Suprapubic skin (tissue), 4 donors: ENCODE results near the gene RPH3AL. TPM values are rescaled to one million over a fixed set of nuclear protein-coding genes. Genes with fewer than 3 reads are reported as not detected.
A peak's percentile ranks its signal among the peaks of the same experiment; 100 is the strongest.

ENCODE experiments used
- DNase-seq, 2 donors: peaks; one replicate each; pipeline ENCODE4 v3.0.0-alpha.2; 2019; ENCODE audit warnings: low spot score in 2 of 2
- H3K27ac ChIP-seq: fragments of 200-600 bp; sonication (generic); one replicate; pipeline ENCODE4 v1.5.1; 2019
- H3K27me3 ChIP-seq: fragments of 200-600 bp; sonication (generic); one replicate; pipeline ENCODE4 v1.5.1; 2019
- H3K36me3 ChIP-seq: fragments of 200-600 bp; sonication (generic); one replicate; pipeline ENCODE4 v1.5.1; 2019
- H3K4me1 ChIP-seq: fragments of 200-600 bp; sonication (generic); one replicate; pipeline ENCODE4 v1.5.1; 2019
- H3K4me3 ChIP-seq: fragments of 200-600 bp; sonication (generic); one replicate; pipeline ENCODE4 v1.5.1; 2019; ENCODE audit warnings: mild to moderate bottlenecking
- H3K9me3 ChIP-seq: fragments of 200-600 bp; sonication (generic); one replicate; pipeline ENCODE4 v1.5.1; 2019
- EP300 ChIP-seq: sonication (generic); formaldehyde crosslinking; IDR thresholded peaks from one replicate; pipeline ENCODE4 v1.6.1; 2017; ENCODE audit warnings: antibody characterized with exemption
- POLR2A ChIP-seq, 2 donors: fragments of 450-650 bp; IDR thresholded peaks; one replicate each; pipeline ENCODE4 v1.6.1; 2017; ENCODE audit warnings: antibody characterized with exemption in 2 of 2, mild to moderate bottlenecking in 2 of 2, moderate library complexity in 2 of 2
- POLR2AphosphoS5 ChIP-seq, 3 donors: sonication (generic); formaldehyde crosslinking; IDR thresholded peaks; one replicate each; pipeline ENCODE4 v1.6.1; 2017; ENCODE audit warnings: antibody characterized with exemption in 3 of 3
- WGBS: methylation state at CpG from one replicate; pipeline ENCODE4 v1.1.5; 2018; 5-methylcytosine and 5-hydroxymethylcytosine counted together
- total RNA-seq, 4 donors: library from RNA; depleted of rRNA; stranded (reverse); fragments of >200 nt; gene quantifications; one replicate each; pipeline ENCODE4 v1.1.0, GENCODE V29; 2016
- TF ChIP-seq, protein P1 (sequence below), 2 donors: fragments of 200-600 bp in 1 of 2; fragments of 450-650 bp in 1 of 2; sonication (generic) in 1 of 2; IDR thresholded peaks; one replicate each; pipeline ENCODE4 v1.5.1; 2016 to 2019; ENCODE audit warnings: antibody characterized with exemption in 2 of 2, mild to moderate bottlenecking in 1 of 2, moderate library complexity in 1 of 2

The RPH3AL gene
- total RNA-seq, 4 donors from 2014 or later = 1.7 to 39.5 (median 10.9) TPM

DNA sequence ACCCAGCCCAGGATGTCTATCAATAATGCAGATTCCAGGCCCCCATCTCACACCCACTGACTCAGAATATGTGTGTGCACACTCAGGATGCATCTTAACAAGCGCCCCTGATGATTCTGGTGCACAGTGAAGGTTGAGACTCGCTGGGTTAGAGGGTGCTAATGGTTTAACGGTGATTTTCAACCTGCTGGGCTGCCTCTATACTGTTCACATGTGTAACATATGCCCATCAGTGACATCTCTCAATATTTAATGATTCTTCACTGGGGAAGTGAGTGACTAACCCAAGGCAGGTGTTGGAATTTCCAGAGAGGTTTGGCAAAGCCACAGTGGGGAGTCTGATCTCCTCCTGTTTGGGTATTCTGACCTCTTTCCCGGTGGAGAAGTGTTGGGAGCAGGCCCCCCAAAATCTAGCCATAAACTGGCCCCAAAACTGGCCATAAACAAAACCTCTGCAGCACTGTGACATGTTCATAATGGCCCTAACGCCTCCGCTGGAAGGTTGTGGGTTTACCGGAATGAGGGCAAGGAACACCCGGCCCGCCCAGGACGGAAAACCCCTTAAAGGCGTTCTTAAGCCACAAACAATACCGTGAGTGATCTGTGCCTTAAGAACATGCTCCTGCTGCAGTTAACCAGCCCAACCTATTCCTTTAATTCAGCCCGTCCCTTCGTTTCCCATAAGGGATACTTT, 167.0 kb downstream of the RPH3AL start:
- TF ChIP-seq POLR2AphosphoS5 (IDR thresholded peaks at IDR 0.05) (no peak), EP300 (no peak), POLR2A (IDR thresholded peaks at IDR 0.05) (no peak)
- TF ChIP-seq, protein P1, sequence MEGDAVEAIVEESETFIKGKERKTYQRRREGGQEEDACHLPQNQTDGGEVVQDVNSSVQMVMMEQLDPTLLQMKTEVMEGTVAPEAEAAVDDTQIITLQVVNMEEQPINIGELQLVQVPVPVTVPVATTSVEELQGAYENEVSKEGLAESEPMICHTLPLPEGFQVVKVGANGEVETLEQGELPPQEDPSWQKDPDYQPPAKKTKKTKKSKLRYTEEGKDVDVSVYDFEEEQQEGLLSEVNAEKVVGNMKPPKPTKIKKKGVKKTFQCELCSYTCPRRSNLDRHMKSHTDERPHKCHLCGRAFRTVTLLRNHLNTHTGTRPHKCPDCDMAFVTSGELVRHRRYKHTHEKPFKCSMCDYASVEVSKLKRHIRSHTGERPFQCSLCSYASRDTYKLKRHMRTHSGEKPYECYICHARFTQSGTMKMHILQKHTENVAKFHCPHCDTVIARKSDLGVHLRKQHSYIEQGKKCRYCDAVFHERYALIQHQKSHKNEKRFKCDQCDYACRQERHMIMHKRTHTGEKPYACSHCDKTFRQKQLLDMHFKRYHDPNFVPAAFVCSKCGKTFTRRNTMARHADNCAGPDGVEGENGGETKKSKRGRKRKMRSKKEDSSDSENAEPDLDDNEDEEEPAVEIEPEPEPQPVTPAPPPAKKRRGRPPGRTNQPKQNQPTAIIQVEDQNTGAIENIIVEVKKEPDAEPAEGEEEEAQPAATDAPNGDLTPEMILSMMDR (IDR thresholded peaks at IDR 0.05) = no peak
- Histone ChIP-seq H3K27me3 (peaks cover 30% of the 10 kb centered on the region), H3K4me3 (no peak overlapping the region), H3K4me1 (peaks cover 17% of the 10 kb centered on the region), H3K9me3 (no peaks in the 10 kb centered on the region), H3K36me3 (no peaks in the 10 kb centered on the region), H3K27ac (no peak overlapping the region)
- 30% methylated on average over 14 of the region's 14 CpGs for WGBS
- DNase-seq = no peak

DNA sequence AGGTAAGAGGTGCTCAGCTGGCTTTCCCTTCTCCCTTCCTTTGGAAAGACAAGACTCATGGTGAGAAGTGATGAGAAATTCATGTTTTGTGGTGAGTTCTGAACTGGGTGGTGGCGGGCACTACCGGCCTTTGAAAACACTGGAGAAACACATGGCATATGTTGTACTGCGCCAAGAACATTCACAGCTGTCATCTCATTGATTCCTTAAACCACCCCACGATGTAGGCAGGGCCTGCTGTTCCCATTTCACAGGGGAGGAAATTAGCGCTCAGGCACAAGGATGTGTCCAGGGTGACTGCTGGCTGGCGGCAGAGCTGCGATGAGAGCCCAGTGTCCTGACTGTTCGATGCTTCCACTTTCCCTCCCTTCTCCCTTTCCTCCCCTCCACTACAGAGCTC, 169.6 kb downstream of the RPH3AL start:
- no peak for DNase-seq
- H3K9me3 ChIP-seq = no peaks in the 10 kb centered on the region
- peaks cover 49% of the 10 kb centered on the region for H3K27me3 ChIP-seq
- no peaks in the 10 kb centered on the region for H3K36me3 ChIP-seq
- H3K4me1 ChIP-seq = peaks cover 36% of the 10 kb centered on the region
- 81% methylated on average over 8 of the region's 8 CpGs for WGBS
- TF ChIP-seq, protein P1 (IDR thresholded peaks at IDR 0.05) = no peak
- TF ChIP-seq POLR2AphosphoS5 (IDR thresholded peaks at IDR 0.05) (no peak), EP300 (no peak), POLR2A (IDR thresholded peaks at IDR 0.05) (no peak)
- no peak overlapping the region for H3K4me3 ChIP-seq
- H3K27ac ChIP-seq = no peak overlapping the region

DNA sequence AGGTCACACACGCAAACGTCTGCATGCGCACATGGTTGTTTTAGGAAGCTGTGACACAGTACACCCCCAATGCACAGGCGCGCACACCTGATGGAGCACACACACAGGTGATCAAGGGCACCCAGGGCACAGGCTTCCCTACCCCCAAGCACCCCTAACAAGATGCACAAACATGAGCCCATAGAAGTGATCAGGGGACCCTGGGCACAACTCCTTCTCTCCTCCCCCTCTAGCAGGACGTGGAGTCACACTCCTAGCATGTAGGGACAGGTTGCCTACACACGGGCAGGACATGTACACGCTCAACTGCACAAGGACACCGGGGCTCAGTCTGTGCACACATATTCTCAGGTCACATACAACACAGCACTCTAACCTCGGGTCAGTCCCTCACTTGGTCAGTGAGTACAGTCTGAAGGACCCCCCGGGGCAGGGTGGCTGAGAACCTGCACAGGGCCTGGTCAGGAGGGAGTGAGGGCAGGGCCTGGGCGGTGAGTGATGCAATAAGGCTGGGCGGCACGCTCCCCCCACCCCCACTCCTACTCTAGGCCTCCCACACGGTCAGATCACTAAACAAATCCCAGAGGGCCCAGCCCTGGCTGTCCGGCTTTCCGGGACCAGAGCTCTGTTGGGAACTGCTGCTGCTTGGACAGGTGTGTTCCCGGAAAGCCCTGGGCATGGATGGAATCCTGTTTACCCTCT, 170.4 kb downstream of the RPH3AL start:
- Histone ChIP-seq H3K36me3 (no peaks in the 10 kb centered on the region), H3K27ac (no peak overlapping the region), H3K9me3 (no peaks in the 10 kb centered on the region), H3K27me3 (peaks cover 53% of the 10 kb centered on the region), H3K4me3 (peak overlapping the region; percentile 59), H3K4me1 (peaks cover 36% of the 10 kb centered on the region)
- WGBS = 58% methylated on average over 12 of the region's 18 CpGs
- DNase-seq = no peak
- TF ChIP-seq, protein P1 (IDR thresholded peaks at IDR 0.05) = no peak
- no peak for TF ChIP-seq EP300

DNA sequence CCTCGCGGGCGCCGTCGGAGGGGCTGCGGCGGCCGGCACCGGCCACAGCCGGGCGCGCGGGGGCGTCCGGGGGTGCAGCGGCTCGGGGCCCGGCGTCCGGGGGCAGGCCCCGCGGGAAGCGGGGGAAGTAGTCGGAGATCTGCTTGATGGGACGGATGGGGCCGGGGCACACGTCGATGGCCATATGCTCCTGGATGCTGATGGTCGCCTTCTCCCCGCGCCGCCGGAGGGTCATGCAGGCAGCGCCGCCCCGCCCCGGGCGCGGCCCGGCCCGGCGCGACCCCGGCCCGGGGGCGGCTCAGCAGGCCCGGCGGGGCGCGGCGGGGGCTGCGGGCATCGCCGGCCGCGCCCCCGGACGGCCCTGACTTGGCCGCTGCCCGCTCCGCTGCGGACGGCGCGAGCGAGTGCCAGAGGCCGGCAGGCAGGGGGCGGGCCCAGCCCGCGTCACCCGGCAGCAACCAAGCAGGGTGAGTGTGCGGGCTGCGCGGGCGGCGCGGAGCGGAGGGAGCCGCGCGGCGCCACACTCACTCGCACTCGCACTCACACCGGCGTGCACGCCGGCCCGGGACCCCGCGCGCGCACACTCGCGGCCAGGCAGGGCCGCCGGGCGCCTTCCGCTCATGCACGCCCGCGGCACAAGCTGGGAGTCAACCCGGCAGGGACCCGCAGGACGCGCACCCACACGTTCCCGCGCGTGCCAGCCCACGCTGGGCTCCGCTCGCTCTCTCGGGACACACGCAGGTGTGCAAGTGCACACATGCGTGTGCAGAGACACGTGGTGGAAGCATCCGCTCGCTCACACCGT, 171.2 kb downstream of the RPH3AL start, which contains the start of gene DOC2B:
DOC2B (minus strand) TSS at position 406 of the 805 bp plus-strand sequence; CDS start at position 235, 171 bp downstream.
- no peaks in the 10 kb centered on the region for H3K9me3 ChIP-seq
- H3K27me3 ChIP-seq = peaks cover 56% of the 10 kb centered on the region
- no CpG with 5 or more reads among the region's 120 CpGs for WGBS
- peak within 1 kb of the TSS; percentile 62 for H3K27ac ChIP-seq
- H3K36me3 ChIP-seq = no peaks in the 10 kb centered on the region
- H3K4me3 ChIP-seq = peak within 1 kb of the TSS; percentile 59
- no peak for DNase-seq
- H3K4me1 ChIP-seq = peaks cover 36% of the 10 kb centered on the region
- no peak for TF ChIP-seq POLR2A (IDR thresholded peaks at IDR 0.05)

DNA sequence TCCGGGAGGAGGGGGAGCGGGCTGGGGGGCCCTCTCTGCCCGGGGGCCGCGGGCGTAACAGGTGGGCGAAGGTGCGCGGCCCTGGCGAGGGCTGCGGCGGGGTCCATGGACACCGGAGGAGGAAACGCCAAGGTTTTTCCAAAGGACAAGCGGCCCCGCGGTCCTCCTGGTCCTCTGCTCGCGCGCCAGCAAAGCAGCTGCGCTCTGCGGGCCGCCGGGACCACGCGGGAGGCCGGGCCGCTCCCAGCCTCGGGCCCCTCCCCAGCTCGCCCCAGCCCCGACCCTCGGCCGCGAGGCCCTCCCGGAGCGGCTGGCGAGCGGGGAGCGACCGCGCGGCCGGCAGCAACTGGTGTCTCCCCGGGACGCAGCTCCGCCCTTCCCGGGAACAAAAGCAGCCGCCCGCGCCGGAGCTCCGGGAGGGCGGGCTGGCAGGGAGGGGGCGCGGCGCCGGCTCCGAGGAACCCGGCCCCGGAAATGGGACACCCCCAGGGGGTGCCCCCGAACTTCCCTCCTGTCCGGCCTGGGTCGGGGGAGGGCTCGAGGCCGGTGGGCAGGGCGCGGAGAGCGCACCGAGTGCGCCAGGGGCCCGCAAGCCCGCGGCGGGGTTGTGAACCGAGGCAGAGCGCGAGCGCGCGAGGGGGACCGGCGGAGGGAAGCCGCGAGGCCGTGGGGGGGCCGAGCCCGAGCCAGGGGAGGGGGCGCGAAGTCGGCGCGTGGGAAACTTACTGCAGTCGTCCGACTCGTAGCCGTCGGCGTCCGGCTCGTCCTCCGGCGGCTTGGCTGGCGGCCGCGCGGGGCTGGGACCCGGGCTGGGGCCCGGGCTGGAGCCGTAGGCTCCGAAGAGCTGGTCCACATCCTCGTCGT, 172.0 kb downstream of the RPH3AL start:
- no peak for TF ChIP-seq EP300
- TF ChIP-seq POLR2AphosphoS5 (IDR thresholded peaks at IDR 0.05) = no peak
- TF ChIP-seq, protein P1 (IDR thresholded peaks at IDR 0.05) = no peak
- no peak for TF ChIP-seq POLR2A (IDR thresholded peaks at IDR 0.05)
- Histone ChIP-seq H3K27ac (peak overlapping the region; percentile 62), H3K4me3 (peak overlapping the region; percentile 59), H3K9me3 (no peaks in the 10 kb centered on the region), H3K4me1 (peaks cover 36% of the 10 kb centered on the region), H3K36me3 (no peaks in the 10 kb centered on the region), H3K27me3 (peaks cover 58% of the 10 kb centered on the region)
- 0% methylated on average over 3 of the region's 112 CpGs for WGBS
- DNase-seq = no peak
